RPMI7951 (cell line): ENCODE measurements around the gene TTC34. TPM values are rescaled to one million over a fixed set of nuclear protein-coding genes. Genes with fewer than 3 reads are reported as not detected.

Source experiments
- DNase-seq: peaks from one replicate; pipeline ENCODE4 v3.0.0-alpha.2; 2012; ENCODE audit warnings: low read depth
- total RNA-seq: library from RNA; depleted of rRNA; stranded (reverse); fragments of >200 nt; shearing (Covaris generic); gene quantifications from 2 replicates; pipeline ENCODE4 v1.2.3, GENCODE V29; 2014

The TTC34 gene
- total RNA-seq, 1 experiment from 2014 or later = 0.12 TPM

DNA sequence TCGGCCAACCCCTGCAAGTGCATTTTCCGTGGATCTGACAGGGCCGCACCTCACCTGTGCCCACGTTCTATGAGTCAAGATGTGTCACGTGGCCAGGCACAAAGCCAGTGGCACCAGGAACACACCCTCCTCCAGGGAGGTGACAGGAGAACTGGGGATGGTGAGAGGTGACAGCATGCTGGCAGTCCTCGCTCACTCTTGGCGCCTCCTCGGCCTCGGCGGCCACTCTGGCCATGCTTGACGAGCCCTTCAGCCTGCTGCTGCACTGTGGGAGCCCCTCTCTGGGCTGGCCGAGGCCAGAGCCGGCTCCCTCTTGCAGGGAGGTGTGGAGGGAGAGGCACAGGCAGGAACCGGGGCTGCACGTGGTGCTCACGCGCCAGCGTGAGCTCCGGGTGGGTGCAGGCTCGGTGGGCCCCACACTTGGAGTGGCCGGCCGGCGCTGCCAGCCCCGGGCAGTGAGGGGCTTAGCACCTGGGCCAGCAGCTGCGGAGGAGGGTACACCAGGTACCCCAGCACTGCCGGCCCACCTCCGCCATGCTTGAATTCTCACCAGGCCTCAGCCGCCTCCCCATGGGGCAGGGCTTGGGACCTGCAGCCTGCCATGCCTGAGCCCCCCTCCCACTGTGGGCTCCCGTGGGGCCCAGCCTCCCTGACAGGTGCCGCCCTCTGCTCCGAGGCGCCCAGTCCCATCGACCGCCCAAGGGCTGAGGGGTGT is 11.6 kb upstream of the TTC34 start:
- no peak for DNase-seq

DNA sequence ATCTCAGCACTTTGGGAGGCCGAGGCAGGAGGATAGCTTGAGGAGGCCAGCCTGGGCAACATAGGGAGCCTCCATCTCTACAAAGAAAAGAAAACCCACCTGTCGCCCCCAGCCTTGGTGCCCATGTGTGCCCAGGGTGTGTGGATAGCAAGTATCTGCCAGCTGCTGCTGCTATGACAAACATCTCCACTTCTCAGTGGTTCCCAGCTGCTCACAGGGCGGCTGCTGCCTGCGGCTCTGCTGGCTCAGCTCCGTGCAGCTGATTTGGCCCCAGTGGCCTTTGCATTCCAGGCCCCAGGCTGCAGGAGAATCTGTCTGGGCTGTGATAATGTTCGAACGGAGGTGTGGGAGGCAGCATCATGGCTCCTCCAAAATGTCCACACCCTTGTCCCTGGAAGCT is 10.6 kb upstream of the TTC34 start:
- DNase-seq = no peak

GRCh38 chr1:2811533-2811918 is 10.0 kb upstream of the TTC34 start:
- no peak for DNase-seq

DNA sequence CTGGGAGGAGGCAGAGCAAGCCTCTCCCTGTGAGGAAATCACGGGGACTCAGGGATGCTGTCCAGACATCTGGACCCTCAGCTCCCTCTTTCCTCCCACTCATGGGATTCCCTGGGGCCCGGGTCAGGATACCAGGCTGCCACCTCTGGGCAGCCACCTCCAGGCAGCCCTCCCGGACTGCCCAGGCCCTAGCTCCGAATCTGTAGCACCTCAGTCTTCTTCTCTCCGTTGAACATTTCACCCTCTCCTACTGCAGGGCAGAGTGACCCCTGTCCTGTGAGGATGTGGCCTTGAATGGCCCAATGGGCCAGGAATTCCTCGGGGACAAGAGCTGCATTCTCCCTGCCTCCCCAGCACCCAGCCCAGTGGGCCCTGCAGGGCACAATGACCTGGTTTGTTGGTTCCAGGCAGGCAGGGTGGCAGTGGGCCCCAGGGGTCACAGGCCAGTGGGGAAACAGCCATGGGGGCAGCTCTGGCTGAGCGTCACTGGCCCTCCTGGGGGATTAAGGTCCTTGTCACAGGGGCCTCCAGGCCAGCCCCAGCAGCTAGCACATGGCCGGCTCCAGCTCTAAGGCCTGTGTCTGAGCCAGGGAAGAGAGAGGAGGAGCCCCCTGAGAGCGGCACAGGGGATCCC is 9.5 kb upstream of the TTC34 start:
- no peak for DNase-seq

DNA sequence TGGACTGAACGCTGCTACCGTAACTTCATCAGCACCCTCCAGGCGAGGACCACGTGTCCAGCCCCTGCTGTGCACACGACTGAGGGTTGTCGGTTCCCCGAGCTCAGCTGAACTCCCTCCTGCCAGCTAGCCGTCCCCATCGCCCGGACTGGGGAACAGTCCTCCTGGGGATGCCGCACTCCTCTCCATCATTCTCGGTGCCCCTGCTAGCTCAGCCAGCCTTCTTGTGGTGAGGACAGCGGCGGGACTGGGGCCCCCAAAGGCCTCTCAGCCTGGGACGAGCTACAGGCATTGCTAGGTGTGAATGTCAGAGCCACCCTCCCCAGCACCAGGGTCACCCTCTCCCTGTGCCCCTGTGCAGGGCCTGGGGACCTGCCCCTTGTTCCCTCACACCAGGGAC is 8.8 kb upstream of the TTC34 start:
- DNase-seq = no peak

DNA sequence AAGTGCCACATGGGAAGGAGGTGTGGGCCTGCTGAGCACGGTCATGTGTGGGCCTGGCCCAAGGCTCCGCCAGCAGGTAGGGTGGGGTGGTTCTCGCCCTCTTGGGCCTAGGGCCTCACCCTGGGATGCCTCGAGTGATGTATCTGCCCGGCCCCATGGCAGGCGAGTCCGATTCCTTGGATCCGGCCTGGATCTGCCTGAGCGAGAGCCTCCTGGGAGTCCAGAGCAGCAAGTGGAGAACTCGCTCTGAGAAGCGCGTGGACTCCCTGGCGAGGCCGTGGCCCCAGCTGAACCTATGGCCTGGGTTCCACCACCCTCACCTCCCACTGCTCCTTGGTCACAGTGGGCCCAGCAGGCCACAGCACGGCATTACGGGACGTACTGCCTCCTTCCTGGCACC is 8.2 kb upstream of the TTC34 start:
- DNase-seq = no peak

- no peak for DNase-seq
These were observed 7.5 kb upstream of the TTC34 start for GRCh38 chr1:2808831-2809605.

GRCh38 chr1:2808386-2808705 is 6.9 kb upstream of the TTC34 start:
- no peak for DNase-seq

DNA sequence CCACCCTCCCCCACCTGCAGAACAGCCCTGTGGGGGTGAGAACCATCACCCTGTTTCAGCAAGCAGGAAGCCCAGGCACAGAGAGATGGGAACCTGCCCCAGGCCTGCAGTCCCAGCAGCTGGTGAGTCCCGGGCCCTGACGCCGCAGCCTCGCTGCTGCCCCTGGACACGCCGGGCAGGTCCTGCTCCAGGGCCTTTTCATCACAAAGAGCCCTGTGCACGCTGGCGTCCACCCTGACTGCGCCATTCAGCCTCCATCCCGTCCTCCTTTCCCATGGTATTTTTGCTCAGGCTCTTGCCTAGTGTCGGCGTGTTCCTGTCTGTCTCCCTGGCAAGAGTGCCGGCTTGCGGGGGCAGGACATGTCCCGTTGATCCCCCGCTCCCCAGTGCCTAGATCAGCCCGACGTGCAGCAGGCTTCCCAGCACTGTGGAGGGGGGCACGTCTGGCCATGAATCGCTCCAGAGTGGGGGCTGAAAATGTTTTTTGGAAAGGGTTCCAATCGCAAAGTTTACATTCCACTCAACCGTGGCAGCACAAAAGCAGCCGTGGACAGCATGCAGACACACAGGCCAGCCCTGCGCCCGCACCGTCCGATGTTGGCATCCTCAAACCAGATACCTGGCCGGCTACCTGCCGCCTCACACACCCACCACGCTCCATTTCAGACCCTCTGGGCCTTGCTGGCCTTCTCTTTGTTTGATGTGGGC is 6.3 kb upstream of the TTC34 start:
- no peak for DNase-seq

DNA sequence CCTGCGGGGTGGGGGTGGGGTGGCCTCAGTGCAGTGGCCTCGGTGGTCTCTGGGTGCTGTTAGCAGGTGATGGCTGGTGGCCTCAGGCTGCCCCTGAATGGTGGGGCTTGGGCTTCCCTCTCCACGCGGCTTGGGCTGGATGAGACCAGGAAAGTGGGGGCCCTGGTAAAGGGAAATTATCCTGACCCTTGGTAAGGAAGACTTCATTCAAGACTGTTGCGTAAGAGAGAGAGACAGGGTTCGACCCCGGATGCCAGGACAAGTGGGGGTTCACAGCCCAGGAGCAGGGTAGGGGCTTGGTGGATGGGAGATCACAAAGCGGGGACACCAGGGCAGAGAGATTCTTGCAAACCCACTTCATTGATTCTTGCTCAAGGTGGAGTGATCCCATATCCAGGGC is 5.5 kb upstream of the TTC34 start:
- no peak for DNase-seq

- no peak for DNase-seq
These were observed 5.1 kb upstream of the TTC34 start for GRCh38 chr1:2806591-2806990.

DNA sequence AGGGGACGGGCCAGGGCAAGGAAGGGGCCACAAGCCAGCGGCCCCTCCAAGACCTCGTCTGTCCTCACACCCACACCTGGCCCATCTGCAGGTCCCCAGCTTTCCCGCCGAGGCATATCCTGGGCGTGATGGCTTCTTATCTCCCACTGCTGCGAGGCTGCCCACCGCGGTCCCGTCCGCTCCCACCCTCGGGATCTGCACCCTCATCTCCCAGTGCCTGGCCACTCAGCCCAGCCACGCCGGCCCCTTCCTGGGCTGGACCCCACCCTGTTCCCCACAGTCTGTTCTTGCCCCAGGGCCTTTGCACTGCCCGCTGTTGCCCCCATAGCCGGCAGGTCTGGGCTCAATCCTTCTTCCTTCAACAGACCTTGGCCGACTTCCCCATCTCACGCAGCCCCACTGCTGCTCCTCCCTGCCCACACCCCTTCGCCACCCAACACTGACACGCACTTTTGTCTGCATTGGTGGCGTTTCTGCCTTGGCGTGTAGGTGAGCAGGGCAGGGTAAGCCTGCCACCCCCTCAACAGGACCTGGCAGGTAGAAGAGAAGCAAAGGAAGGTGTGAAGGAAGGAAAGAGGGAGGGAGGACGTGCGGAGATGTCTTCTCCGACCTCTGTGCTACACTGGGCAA is 4.4 kb upstream of the TTC34 start:
- DNase-seq = no peak

DNA sequence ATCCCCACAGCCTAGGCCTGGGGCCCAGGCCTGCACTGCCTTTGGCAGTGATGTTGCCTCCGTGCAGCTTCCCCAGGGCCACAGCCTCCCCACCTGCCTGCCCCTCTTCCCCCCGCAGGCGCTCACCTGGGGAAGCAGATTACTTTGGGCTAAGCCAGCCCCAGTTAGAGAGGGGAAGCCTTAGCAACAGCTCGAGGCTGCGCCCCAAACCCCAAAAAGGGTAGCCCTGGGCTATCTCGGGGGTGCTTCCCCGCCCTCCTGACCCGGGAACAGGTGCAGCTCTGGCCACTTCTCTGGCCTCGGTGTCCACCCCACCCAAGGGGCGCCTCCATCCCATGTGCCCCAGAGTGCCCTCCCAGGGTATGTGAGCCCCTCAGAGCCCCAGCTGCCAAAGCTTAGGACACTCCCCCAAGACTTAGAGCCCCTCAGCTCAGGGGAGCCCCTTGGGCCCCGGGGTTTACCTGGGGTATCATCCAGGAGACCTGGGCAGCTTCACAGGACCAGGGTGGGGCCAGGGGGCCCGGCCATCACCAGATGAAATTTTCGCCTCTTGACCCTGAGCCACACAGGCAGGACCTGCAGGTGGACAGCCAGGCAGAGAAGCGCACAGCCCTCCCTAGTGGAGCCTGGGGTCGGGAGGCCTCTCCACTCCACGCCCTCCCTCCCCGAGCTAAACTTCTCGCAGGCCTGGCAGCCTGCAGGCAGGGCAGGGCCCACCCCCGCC is 3.3 kb upstream of the TTC34 start:
- DNase-seq = no peak

GRCh38 chr1:2803931-2804627 is 2.6 kb upstream of the TTC34 start:
- no peak for DNase-seq

DNA sequence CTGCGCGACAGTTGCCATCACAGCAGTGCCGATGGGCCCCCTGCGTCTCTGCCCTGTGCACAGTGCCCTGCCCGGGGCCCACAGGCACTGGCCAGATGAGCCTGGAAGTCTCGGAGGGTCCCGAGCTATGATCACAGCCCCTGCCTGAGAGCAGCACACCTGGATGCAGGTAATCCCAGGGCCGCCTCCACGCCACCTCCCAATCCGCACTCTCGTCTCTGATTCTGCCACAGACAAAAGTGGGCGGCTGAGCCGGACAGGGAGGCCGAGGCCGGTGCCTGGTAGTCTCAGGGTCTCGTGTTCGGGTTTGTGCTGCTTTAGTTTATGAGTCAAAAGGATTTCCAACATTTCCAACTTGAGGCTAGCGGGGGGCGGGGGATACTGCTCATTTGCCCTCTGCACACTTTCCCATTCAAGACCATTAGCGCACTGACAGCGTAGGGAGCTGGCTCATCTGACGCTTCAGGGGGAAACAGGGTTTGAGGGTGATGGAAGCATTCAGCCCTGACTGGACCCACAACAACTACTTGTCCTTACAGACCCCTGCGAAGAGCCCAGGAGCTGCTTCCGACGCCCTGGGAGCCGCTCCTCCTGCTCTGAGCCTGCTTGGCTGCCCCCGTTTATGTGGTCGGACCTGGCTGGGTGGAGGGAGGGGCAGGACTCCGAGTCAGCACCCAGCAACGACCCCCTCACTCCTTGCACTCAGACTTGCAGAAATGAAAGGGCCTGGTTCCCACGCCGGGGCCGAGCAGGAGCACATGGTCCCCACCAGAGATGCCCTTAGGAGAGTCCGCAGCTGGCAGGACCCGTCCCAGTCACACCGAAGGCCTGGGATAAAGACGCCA is 1.8 kb upstream of the TTC34 start:
- no peak for DNase-seq

GRCh38 chr1:2802421-2802961 is 998 bp upstream of the TTC34 start:
- no peak for DNase-seq

GRCh38 chr1:2801046-2801445 is 447 bp downstream of the TTC34 start:
- DNase-seq = no peak

DNA sequence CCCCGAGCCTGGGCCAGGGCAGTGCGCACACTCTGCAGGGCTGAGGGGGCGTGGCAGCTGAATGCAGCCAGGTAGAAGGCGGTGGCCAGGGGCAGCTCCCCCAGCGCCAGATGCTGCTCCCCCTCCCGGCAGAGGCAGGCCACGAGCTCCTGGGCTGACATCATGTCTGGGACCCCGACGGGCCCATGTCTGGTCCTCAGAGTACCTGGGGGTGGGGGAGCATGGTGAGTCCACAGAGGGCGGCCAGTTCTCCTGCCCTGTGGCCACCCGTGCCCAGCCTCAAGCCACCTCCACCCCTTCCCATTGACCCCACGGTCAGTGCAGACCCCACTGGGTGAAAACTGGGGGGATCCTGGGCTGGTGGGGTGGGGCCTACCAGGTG is 838 bp downstream of the TTC34 start:
- no peak for DNase-seq

DNA sequence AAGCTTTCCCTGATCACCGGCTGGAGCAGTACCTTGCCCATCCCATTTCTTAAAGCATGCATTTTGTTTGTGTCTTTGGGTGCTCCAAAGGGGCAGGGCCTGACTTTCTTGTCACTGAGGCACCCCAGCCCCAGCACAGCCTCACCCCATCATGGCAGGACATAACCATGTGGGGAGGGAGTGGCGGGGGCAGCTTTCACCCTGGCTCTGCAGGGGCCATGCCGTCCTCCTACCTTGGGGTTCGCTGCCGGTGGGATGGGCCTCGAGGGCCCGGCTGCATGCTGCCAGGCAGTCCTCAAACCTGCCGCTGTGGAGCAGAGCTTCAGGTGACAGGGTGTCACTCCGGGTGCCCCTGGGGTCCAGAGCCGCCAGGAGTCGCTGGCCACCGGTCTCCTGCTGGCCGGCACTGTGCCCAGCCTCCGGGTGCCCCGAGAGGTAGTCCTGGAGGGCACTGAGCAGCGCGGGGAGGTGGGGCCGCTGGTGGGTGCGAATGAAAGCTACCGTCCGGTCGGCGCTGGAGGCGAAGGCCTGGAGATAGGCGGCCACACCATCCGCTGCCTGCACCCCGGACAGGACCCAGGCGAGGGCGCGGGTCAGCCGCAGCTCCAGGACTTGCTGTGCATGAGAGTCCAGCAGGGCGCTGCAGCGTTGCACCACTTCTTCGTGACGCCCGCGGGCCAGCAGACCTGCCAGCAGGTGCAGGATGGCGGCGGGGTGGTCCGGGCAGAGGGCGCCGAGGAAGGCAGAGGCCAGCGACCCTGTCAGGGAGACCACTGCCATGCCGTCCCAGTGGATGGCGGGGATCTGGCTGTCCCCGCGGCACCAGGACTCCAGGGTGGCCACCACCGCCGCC is 1.5 kb downstream of the TTC34 start:
- DNase-seq = no peak
